CD4-positive, alpha-beta T cell treated with Interleukin-10 for 1 hour (primary cell): ENCODE data around the gene CCHCR1.
"Not testable (repeated sequence)": the region's sequence is repeated elsewhere in the genome, so short reads cannot be mapped to it uniquely, and the experiment has no call there.

Experiments
- DNase-seq: peaks from one replicate; pipeline ENCODE4 v3.0.0-alpha.2; 2020

Gene CCHCR1

DNA sequence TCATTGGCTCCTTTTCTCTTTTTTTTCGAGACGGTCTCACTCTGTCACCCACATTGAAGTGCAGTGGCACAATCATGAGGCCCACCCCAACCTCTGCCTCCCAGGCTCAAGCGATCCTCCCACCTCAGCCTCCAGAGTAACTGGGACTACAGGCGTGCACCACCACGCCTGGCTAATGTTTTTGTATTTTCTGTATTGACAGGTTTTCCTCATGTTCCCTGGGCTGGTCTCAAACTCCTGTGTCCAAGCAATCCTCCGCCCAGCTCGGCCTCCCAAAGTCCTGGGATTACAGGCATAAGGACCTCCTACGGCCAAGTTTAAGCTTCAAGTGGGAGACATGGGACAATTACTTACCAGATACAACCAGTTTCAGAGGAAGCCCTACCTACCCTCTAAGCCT lies 22.3 kb upstream of the CCHCR1 start:
- no peak for DNase-seq

DNA sequence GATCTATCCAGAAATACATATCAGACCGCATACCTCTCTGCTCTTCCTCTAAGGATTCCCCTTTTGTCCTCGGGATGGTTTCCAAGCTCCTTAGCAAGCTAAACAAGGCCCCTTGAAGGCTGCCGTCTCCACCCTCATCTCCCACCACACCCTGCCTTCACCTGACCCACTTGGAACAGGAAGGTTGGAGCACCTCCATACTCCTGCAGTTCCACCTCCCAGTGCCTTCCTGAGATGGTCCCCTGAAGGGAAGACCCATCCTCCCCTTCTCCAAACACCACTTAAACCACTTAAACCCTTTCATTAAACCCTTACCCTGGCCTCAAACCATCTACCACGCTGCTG lies 21.4 kb upstream of the CCHCR1 start:
- no peak for DNase-seq

GRCh38 chr6:31178143-31179041 lies 20.8 kb upstream of the CCHCR1 start:
- DNase-seq, result no peak

- DNase-seq, result no peak
Measured at GRCh38 chr6:31175971-31176370, 18.4 kb upstream of the CCHCR1 start.

- DNase-seq, result no peak
Measured at GRCh38 chr6:31174378-31174777, 16.8 kb upstream of the CCHCR1 start.

GRCh38 chr6:31173406-31173805 lies 15.8 kb upstream of the CCHCR1 start:
- DNase-seq, result no peak

DNA sequence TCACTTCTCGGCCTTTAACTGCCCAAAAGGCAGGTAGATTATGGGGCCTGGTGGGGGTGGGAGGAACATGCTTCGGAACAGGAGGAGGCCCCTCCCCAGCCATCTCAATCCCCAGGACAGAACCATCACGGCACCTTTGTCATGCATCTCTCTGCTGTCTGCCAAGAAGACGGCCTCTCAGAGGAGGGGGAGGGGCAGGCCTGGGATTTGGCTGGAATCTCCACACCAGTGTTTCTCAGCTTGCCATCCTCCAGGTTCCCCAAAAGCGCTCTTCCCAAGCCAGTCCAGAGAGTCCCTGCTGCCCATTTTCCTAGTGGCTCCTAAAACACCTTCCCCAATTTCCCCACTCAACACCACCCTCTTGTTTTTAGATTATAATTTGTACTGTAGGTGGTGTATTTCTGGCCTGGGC lies 15.4 kb upstream of the CCHCR1 start:
- DNase-seq, result no peak

GRCh38 chr6:31171931-31172905 lies 14.6 kb upstream of the CCHCR1 start:
- DNase-seq, result no peak

GRCh38 chr6:31170987-31171671 lies 13.5 kb upstream of the CCHCR1 start:
- DNase-seq, result no peak

- no peak for DNase-seq
Measured at GRCh38 chr6:31170600-31170881, 12.9 kb upstream of the CCHCR1 start, which contains the start of gene POU5F1. Gene POU5F1, minus strand, starts transcription at chr6:31170682. Its CDS starts 62 bp downstream, at chr6:31170620.

DNA sequence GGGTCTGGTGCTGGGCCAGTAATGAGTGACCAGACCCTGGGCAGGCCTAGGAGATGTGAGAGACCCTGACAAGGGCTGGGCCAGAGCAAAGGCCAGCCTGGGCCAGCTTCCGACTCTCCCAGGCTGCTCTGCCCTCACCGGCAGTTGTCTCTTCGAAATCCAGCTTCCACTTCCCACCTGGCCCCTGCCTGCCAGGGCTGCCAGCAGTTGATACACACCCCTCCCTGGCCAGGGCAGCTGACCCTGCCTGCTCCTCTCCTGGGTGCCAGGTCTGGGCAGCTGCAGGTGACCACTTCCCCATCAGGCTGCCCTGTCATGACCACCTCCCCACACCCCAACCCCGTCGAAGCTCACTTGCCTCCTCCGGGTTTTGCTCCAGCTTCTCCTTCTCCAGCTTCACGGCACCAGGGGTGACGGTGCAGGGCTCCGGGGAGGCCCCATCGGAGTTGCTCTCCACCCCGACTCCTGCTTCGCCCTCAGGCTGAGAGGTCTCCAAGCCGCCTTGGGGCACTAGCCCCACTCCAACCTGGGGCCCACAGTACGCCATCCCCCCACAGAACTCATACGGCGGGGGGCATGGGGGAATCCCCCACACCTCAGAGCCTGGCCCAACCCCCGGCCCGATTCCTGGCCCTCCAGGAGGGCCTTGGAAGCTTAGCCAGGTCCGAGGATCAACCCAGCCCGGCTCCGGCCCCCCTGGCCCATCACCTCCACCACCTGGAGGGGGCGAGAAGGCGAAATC lies 12.4 kb upstream of the CCHCR1 start:
- not testable (repeated sequence) for DNase-seq

GRCh38 chr6:31169123-31169857 lies 11.7 kb upstream of the CCHCR1 start:
- DNase-seq, result no peak

GRCh38 chr6:31168606-31169005 lies 11.0 kb upstream of the CCHCR1 start:
- DNase-seq, result no peak

GRCh38 chr6:31165986-31166385 lies 8.4 kb upstream of the CCHCR1 start:
- no peak for DNase-seq

GRCh38 chr6:31165064-31165832 lies 7.6 kb upstream of the CCHCR1 start:
- DNase-seq, result not testable (repeated sequence)

DNA sequence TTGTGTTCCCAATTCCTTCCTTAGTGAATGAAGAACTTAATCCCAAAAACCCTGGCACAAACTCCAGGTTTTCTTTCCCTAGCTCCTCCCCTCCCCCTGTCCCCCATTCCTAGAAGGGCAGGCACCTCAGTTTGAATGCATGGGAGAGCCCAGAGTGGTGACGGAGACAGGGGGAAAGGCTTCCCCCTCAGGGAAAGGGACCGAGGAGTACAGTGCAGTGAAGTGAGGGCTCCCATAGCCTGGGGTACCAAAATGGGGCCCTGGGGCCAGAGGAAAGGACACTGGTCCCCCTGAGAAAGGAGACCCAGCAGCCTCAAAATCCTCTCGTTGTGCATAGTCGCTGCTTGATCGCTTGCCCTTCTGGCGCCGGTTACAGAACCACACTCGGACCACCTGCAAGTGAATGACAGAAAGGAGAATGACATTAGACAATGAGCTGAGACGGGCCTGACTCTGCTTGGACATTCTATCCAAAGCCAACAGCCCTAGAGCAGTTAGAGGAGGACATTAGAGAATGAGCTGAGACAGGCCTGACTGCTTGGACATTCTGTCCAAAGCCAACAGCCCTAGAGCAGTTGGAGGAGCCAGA lies 7.0 kb upstream of the CCHCR1 start:
- not testable (repeated sequence) for DNase-seq

DNA sequence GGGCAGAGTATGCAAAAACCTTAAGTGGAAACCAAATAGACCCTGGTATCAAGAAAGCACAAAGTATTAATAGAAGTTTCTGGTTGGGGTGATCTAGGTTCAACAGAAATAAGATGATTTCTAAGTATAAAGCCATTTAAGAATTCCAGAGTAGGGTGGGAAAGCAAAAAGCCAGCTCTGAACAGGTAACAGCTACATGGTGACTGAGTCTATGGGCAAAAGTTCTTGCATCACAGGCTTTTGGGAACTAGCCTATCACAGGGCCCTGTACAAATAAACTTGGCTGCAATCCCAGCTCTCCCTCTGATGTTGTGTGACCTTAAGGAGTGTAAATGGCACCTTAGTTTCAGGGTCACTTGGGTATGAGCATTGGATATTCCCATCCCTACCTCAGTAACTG lies 6.3 kb upstream of the CCHCR1 start:
- no peak for DNase-seq

GRCh38 chr6:31162463-31163165 lies 5.0 kb upstream of the CCHCR1 start:
- DNase-seq, result no peak

GRCh38 chr6:31161216-31162126 lies 3.9 kb upstream of the CCHCR1 start:
- no peak for DNase-seq
